Measurements from ENCODE around the gene UBE3D.

GRCh38 chr6:83061190-83061589 is 4.5 kb downstream of the UBE3D start:
- TF ChIP-seq, protein P1, sequence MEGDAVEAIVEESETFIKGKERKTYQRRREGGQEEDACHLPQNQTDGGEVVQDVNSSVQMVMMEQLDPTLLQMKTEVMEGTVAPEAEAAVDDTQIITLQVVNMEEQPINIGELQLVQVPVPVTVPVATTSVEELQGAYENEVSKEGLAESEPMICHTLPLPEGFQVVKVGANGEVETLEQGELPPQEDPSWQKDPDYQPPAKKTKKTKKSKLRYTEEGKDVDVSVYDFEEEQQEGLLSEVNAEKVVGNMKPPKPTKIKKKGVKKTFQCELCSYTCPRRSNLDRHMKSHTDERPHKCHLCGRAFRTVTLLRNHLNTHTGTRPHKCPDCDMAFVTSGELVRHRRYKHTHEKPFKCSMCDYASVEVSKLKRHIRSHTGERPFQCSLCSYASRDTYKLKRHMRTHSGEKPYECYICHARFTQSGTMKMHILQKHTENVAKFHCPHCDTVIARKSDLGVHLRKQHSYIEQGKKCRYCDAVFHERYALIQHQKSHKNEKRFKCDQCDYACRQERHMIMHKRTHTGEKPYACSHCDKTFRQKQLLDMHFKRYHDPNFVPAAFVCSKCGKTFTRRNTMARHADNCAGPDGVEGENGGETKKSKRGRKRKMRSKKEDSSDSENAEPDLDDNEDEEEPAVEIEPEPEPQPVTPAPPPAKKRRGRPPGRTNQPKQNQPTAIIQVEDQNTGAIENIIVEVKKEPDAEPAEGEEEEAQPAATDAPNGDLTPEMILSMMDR (IDR thresholded peaks at IDR 0.05) = no peak
- TF ChIP-seq CBFB (CRISPR knock-in tag; IDR thresholded peaks at IDR 0.05; ENCODE audit: low read depth) = no peak
